Mammary epithelial cell (primary cell): ENCODE results near the gene SLC9C2.

Experiments used
- CTCF ChIP-seq, 2 donors: IDR thresholded peaks in 1 of 2; conservative IDR thresholded peaks in 1 of 2; 2 replicates each; pipeline ENCODE4 v1.5.1; 2011 to 2012; ENCODE audit warnings: inconsistent platforms in 2 of 2, low read length in 2 of 2, mild to moderate bottlenecking in 2 of 2, control low read depth in 1 of 2, low read depth in 1 of 2; ENCODE audit not compliant: insufficient read depth in 1 of 2; ENCODE audit errors: extremely low read depth in 1 of 2
- EZH2 ChIP-seq: IDR thresholded peaks from 2 replicates; pipeline ENCODE4 v1.6.1; 2012; ENCODE audit warnings: low read length, inconsistent platforms, borderline replicate concordance

DNA sequence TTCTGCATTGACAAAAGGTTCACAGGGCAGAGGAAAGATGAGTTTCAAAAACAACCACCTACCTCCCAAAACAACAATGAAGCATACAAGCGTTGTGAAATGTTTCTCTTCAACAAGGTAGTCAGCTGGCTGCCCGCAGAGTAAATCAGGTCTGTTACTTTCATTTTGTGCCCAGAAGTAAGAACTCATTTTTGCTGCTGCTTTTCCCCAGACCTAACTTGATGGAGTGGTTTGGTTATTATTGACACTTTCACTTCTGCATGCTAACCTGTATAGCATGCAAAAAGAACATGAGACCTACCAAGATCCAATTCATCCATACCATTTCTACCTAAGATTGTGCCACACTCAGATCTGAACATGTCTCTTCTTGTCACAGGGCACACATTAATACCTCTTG lies 1.3 kb downstream of the SLC9C2 start:
- TF ChIP-seq CTCF (conservative IDR thresholded peaks at IDR 0.05 in 1 of 2, IDR thresholded peaks at IDR 0.05 in 1 of 2; ENCODE audit: extremely low read depth in 1 of 2, insufficient read depth in 1 of 2, low read depth in 1 of 2, low read length in 2 of 2) (no peak), EZH2 (no peak)
